T-cell (primary cell): ENCODE data around the gene IPO7. TPM values are rescaled to one million over a fixed set of nuclear protein-coding genes. Genes with fewer than 3 reads are reported as not detected.

Experiments
- ATAC-seq, 4 experiments: fragments of 200-7000 bp in 3 of 4; fragments of 150-1000 bp in 1 of 4; cut with Tn5 transposase; replicated peaks in 1 of 4; 1 replicate in 3 of 4; 2 replicates in 1 of 4; pipeline ENCODE4 v1.10.0; 2021; ENCODE audit warnings: moderate library complexity in 3 of 4, mild to moderate bottlenecking in 2 of 4, moderate number of reproducible peaks in 1 of 4
- CTCF ChIA-PET, 2 donors: fragments of 300-600 bp; sonication (Branson Sonifier 250); formaldehyde crosslinking; loops; one replicate each; lab custom pipeline; 2022; ENCODE audit warnings: antibody characterized with exemption in 2 of 2; lab: Charles Lee
- POLR2A ChIA-PET, 2 donors: fragments of 300-600 bp; sonication (Branson Sonifier 250); formaldehyde crosslinking; loops; one replicate each; lab custom pipeline; 2022; ENCODE audit warnings: antibody characterized with exemption in 2 of 2; lab: Charles Lee
- DNase-seq, 35 experiments: peaks; one replicate each; pipeline versions ENCODE4 v3.0.0 to v3.0.0-alpha.2; 2013 to 2023
- H3K27ac ChIP-seq: one replicate; pipeline ENCODE4 v1.5.1; 2013; ENCODE audit warnings: low read length
- H3K27me3 ChIP-seq, 2 experiments: replicated peaks in 1 of 2; 1 replicate in 1 of 2; 2 replicates in 1 of 2; pipeline versions ENCODE4 v1.6.1 to v1.7.0; 2013; ENCODE audit warnings: low read length in 1 of 2, mixed read lengths in 1 of 2; ENCODE audit not compliant: control insufficient read depth in 2 of 2, insufficient read depth in 2 of 2; ENCODE audit errors: extremely low read depth in 1 of 2
- H3K36me3 ChIP-seq, 2 donors: 1 replicate in 1 of 2; 2 replicates in 1 of 2; pipeline versions ENCODE4 v1.6.1 to v1.7.0; 2013; ENCODE audit warnings: low read length in 1 of 2; ENCODE audit not compliant: control insufficient read depth in 2 of 2, insufficient read depth in 1 of 2; ENCODE audit errors: extremely low read depth in 1 of 2
- H3K4me1 ChIP-seq, 2 experiments: 1 replicate in 1 of 2; 2 replicates in 1 of 2; pipeline versions ENCODE4 v1.6.1 to v1.7.0; 2013; ENCODE audit warnings: low read length in 2 of 2, mixed read lengths in 1 of 2; ENCODE audit not compliant: insufficient read depth in 2 of 2, control insufficient read depth in 1 of 2; ENCODE audit errors: extremely low read depth in 1 of 2
- H3K4me3 ChIP-seq, 2 donors: 1 replicate in 1 of 2; 2 replicates in 1 of 2; pipeline versions ENCODE4 v1.5.1 to v1.7.0; 2013; ENCODE audit warnings: mild to moderate bottlenecking in 2 of 2, low read length in 1 of 2, moderate library complexity in 1 of 2; ENCODE audit not compliant: control insufficient read depth in 1 of 2; ENCODE audit errors: extremely low read depth in 1 of 2
- H3K9me3 ChIP-seq: 2 replicates; pipeline ENCODE4 v1.7.0; 2013
- H3K27ac Mint-ChIP-seq, 2 donors: one replicate each; pipeline ENCODE4 v1.8.0; 2020 to 2021; ENCODE audit warnings: mild to moderate bottlenecking in 2 of 2, mixed read lengths in 2 of 2
- H3K27me3 Mint-ChIP-seq, 2 donors: one replicate each; pipeline ENCODE4 v1.8.0; 2021 to 2022; ENCODE audit warnings: mixed read lengths in 2 of 2
- H3K36me3 Mint-ChIP-seq: one replicate; pipeline ENCODE4 v1.8.0; 2021; ENCODE audit warnings: mixed read lengths
- H3K4me1 Mint-ChIP-seq, 3 donors: one replicate each; pipeline ENCODE4 v1.8.0; 2020 to 2022; ENCODE audit warnings: mixed read lengths in 3 of 3, mild to moderate bottlenecking in 1 of 3
- H3K4me3 Mint-ChIP-seq, 3 donors: one replicate each; pipeline ENCODE4 v1.8.0; 2020 to 2022; ENCODE audit warnings: mild to moderate bottlenecking in 3 of 3, mixed read lengths in 3 of 3, moderate library complexity in 3 of 3
- H3K9me3 Mint-ChIP-seq, 3 donors: one replicate each; pipeline ENCODE4 v1.8.0; 2020 to 2022; ENCODE audit warnings: mixed read lengths in 3 of 3
- WGBS: methylation state at CpG from one replicate; pipeline ENCODE4 v1.1.5; 2013; ENCODE audit warnings: missing lambda C conversion rate; ENCODE audit not compliant: insufficient coverage; 5-methylcytosine and 5-hydroxymethylcytosine counted together
- total RNA-seq, 35 experiments: library from RNA in 6 of 35; stranded (reverse) in 6 of 35; fragments of 120-200 nt in 1 of 35; gene quantifications; one replicate each; pipeline versions ENCODE4 v1.2.1 to v1.2.4 and lab custom pipeline; 2013 to 2026

IPO7 gene
- total RNA-seq, 5 donors from 2014 or later (not counting 1 experiment from before 2014, with no cell fraction given): 53.3 to 72.8 (median 61.2) TPM

DNA sequence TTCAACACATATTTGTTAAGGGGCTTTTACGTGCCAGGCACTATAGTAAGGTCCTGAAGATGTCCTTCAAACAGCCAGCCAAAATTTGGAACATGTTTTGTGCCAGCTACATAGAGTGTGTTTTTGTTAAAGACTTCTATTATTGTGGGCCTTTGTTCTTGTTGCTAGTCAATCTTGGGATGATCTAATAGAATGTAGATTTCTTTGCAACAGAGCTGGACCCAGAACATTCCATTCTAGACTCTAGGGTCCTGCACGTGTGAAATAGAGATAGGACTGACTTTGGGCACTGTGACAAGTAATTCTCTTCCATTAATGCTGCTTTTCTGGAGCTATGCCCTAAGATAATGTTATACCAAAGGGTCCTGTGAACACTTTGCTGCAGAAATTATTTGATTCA lies 16.9 kb upstream of the IPO7 start:
- H3K27ac ChIP-seq: no peak overlapping the region
- H3K36me3 ChIP-seq: no peaks in the 10 kb centered on the region
- CTCF ChIA-PET: interaction anchor here in 1 of 2 donors (0.6 kb wide), 1 partner anchor 164 kb away, joined by 3 read pairs; no protein-coding TSS in a partner anchor
- Mint-ChIP-seq H3K27ac (no peak overlapping the region), H3K27me3 (peaks cover 0 to 2% of the 10 kb centered on the region in 2 donors), H3K36me3 (no peaks in the 10 kb centered on the region), H3K9me3 (no peaks in the 10 kb centered on the region), H3K4me1 (peaks cover 0 to 20% (median 15%) of the 10 kb centered on the region in 3 donors), H3K4me3 (no peak overlapping the region)
- peaks cover 4 to 13% of the 10 kb centered on the region in 2 experiments for H3K4me1 ChIP-seq
- DNase-seq (no peak), ATAC-seq (no peak)
- H3K9me3 ChIP-seq: no peaks in the 10 kb centered on the region
- no peak overlapping the region for H3K4me3 ChIP-seq
- H3K27me3 ChIP-seq: no peaks in the 10 kb centered on the region
- WGBS: no CpG with 5 or more reads among the region's 2 CpGs
- POLR2A ChIA-PET: no interaction called here

DNA sequence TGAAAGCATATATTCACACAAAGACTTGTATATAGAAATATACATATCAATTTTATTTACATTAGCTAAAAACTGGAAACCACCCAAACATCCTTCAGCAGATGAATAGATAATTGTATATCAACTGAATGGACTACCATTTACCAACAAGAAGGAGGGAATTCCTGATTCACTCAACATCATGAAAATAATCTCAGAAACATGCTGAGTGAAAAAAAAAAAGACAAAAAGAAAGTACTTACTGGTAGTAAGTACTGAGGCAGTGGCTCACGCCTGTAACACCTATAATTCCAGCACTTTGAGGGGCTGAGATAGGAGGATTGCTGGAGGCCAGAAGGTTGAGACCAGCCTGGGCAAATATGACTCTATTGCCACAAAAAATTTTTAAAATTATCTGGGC lies 7.4 kb upstream of the IPO7 start:
- H3K36me3 ChIP-seq: no peaks in the 10 kb centered on the region
- H3K4me3 Mint-ChIP-seq: no peak overlapping the region
- ChIA-PET POLR2A (no interaction called here), CTCF (interaction anchor here (0.5 to 0.6 kb wide), 2 partner anchors 190 to 933 kb away, joined by 4 to 6 read pairs; no protein-coding TSS in a partner anchor)
- H3K27me3 ChIP-seq: no peaks in the 10 kb centered on the region
- no peak for DNase-seq
- H3K9me3 ChIP-seq: no peaks in the 10 kb centered on the region
- H3K4me3 ChIP-seq: no peak overlapping the region
- no peaks in the 10 kb centered on the region for H3K4me1 ChIP-seq
- H3K36me3 Mint-ChIP-seq: no peaks in the 10 kb centered on the region
- H3K4me1 Mint-ChIP-seq: no peaks in the 10 kb centered on the region
- H3K27me3 Mint-ChIP-seq: peaks cover 0 to 2% of the 10 kb centered on the region in 2 donors
- H3K9me3 Mint-ChIP-seq: no peaks in the 10 kb centered on the region
- no peak overlapping the region for H3K27ac Mint-ChIP-seq
- no peak overlapping the region for H3K27ac ChIP-seq
- WGBS: 83% methylated on average over 1 of the region's 1 CpG
- no peak for ATAC-seq

DNA sequence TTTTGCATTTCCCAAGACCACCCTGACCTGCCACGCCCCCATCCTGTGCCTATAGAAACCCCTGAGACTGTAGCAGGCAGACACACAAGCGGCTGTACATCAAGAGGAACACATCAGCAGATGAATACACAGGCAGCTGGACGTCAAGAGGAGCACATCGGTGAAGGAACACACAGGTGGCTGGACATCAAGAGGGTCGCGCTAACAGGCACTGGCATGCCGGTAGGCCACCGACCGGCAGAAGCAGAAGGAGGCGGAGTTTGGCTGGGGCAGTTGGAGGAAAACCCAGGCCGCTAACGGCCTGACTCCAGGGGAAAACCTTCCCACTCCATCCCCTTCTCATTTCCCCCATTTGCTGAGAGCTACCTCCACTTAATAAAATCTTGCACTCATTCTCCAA lies 5.4 kb upstream of the IPO7 start:
- no peaks in the 10 kb centered on the region for H3K27me3 ChIP-seq
- Mint-ChIP-seq H3K9me3 (no peaks in the 10 kb centered on the region), H3K4me3 (no peak overlapping the region), H3K27ac (no peak overlapping the region), H3K4me1 (peaks cover 1 to 2% (median 2%) of the 10 kb centered on the region in 3 donors), H3K27me3 (no peaks in the 10 kb centered on the region), H3K36me3 (no peaks in the 10 kb centered on the region)
- H3K4me3 ChIP-seq: no peak overlapping the region
- H3K9me3 ChIP-seq: no peaks in the 10 kb centered on the region
- WGBS: 91% methylated on average over 9 of the region's 12 CpGs
- POLR2A ChIA-PET: interaction anchor here in 1 of 2 donors (0.6 kb wide), 1 partner anchor 185 kb away, joined by 4 read pairs; no protein-coding TSS in a partner anchor
- no peak overlapping the region for H3K27ac ChIP-seq
- CTCF ChIA-PET: no interaction called here
- ATAC-seq: no peak
- H3K36me3 ChIP-seq: no peaks in the 10 kb centered on the region
- no peak for DNase-seq
- peaks cover 0 to under 1% of the 10 kb centered on the region in 2 experiments for H3K4me1 ChIP-seq

DNA sequence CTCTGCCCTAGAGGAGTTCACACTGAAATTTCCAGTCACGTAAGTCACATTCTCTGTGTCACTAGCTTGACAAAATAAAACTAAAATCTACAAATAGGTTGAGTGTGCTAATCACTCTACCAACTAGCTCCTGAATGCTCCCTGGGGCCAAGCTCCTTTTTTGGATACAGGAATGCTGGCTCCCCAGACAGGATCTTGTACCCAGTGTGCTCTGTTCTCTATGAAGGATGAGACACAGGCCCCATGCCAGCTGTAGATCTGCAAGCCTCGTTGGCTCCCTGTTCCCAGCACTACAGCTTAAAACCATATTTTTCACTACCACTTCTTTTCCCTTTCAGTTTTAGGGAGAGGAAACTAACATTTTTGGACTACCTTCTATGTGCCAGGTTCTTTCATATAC lies 3.7 kb upstream of the IPO7 start:
- CTCF ChIA-PET: no interaction called here
- no peaks in the 10 kb centered on the region for H3K36me3 Mint-ChIP-seq

DNA sequence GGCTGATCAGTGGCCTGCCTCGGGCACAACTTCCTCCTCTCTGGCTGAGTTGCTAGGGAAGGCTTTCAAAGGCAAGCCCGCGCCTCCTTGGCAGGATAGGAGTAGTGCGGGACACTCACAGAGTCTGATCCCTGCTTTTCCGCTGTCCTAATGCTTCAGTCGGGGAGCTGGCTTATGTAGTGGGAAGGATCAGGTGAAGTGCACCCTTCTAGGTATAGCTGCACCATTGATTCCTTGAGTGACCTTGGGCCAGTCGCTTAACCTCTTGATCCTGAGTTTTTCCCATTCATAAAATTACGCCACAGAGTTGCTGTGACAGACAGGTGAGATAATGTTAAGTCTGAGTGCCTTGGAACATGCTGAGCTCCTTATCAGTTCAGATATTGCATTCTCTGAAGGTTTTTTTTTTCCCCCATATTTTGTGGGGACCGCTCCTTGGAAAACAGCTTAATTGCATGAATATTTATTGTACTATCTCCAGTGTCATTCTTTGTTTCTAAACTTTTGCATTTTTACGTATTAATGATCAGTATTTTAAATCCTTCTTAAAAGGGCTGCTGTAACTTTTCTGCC lies 961 bp downstream of the IPO7 start:
- Histone ChIP-seq H3K4me1 (peaks cover 15 to 26% of the 10 kb centered on the region in 2 experiments), H3K36me3 (no peaks in the 10 kb centered on the region), H3K27ac (no peak overlapping the region), H3K4me3 (peak overlapping the region; percentile 76 to 82), H3K27me3 (peaks cover 0 to 2% of the 10 kb centered on the region in 2 experiments), H3K9me3 (no peaks in the 10 kb centered on the region)
- ATAC-seq (no peak), DNase-seq (peak in 2 of 35 experiments; percentile 6 to 7)
- peaks cover 43 to 45% (median 44%) of the 10 kb centered on the region in 3 donors for H3K4me1 Mint-ChIP-seq
- no peaks in the 10 kb centered on the region for H3K9me3 Mint-ChIP-seq
- CTCF ChIA-PET: interaction anchor here (0.6 to 2.2 kb wide), 9 partner anchors 9 to 1156 kb away, joined by 3 to 7 read pairs (median 4); partner anchors contain the start of genes RNF141 (in 1 of the 2) and ZNF143 (in 1 of the 2)
- peaks cover 6% of the 10 kb centered on the region for H3K36me3 Mint-ChIP-seq
- H3K4me3 Mint-ChIP-seq: peak overlapping the region; percentile 93 to 96 (median 93)
- 0% methylated on average over 4 of the region's 10 CpGs for WGBS
- no peaks in the 10 kb centered on the region for H3K27me3 Mint-ChIP-seq
- POLR2A ChIA-PET: interaction anchor here (0.5 to 1.5 kb wide), 11 partner anchors 9 to 176 kb away, joined by 3 to 8 read pairs (median 3); partner anchors contain the start of gene ZNF143 (in 1 of the 2)
- peak overlapping the region; percentile 84 to 90 for H3K27ac Mint-ChIP-seq

More for the DNA sequence above, 3.7 kb upstream of the IPO7 start:
- DNase-seq: no peak
- Mint-ChIP-seq H3K27me3 (no peaks in the 10 kb centered on the region), H3K4me3 (no peak overlapping the region), H3K9me3 (no peaks in the 10 kb centered on the region), H3K4me1 (peaks cover 13 to 15% (median 14%) of the 10 kb centered on the region in 3 donors), H3K27ac (no peak overlapping the region)
- Histone ChIP-seq H3K27ac (no peak overlapping the region), H3K36me3 (no peaks in the 10 kb centered on the region), H3K4me3 (no peak overlapping the region), H3K27me3 (peaks cover 0 to 2% of the 10 kb centered on the region in 2 experiments), H3K4me1 (peaks cover 3 to 12% of the 10 kb centered on the region in 2 experiments), H3K9me3 (no peaks in the 10 kb centered on the region)
- POLR2A ChIA-PET: no interaction called here
- no peak for ATAC-seq
- no CpG with 5 or more reads among the region's 2 CpGs for WGBS

DNA sequence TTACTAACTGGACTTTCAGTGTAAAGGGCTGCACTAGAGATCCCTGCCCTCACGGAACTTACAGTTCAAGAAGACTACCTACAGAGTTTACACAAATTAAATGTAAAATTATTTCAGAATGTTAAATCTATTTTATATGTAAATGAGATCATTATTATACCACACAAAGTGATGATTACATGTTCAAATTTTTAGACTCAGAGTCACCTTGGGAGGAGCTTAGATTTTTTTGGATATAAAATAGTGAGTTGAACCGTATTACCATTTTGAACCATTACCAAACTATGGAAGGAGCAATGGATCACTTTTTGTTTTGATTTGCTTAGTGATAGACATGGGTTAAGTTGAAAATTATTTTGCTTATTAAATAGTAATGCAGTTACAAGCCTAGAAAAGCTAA lies 1.6 kb downstream of the IPO7 start:
- peak overlapping the region; percentile 93 to 96 (median 93) for H3K4me3 Mint-ChIP-seq
- H3K4me1 Mint-ChIP-seq: peaks cover 43 to 47% (median 45%) of the 10 kb centered on the region in 3 donors
- no peak overlapping the region for H3K27ac Mint-ChIP-seq
- Histone ChIP-seq H3K27ac (no peak overlapping the region), H3K36me3 (no peaks in the 10 kb centered on the region), H3K27me3 (peaks cover 0 to 2% of the 10 kb centered on the region in 2 experiments), H3K9me3 (no peaks in the 10 kb centered on the region), H3K4me3 (no peak overlapping the region), H3K4me1 (peaks cover 15 to 28% of the 10 kb centered on the region in 2 experiments)
- POLR2A ChIA-PET: interaction anchor here (0.5 to 1.3 kb wide), 8 partner anchors 9 to 177 kb away, joined by 3 to 8 read pairs (median 4); partner anchors contain the start of gene ZNF143 (in 1 of the 2)
- H3K36me3 Mint-ChIP-seq: peaks cover 6% of the 10 kb centered on the region
- no peaks in the 10 kb centered on the region for H3K27me3 Mint-ChIP-seq
- CTCF ChIA-PET: interaction anchor here (0.7 to 2.2 kb wide), 8 partner anchors 9 to 1155 kb away, joined by 3 to 7 read pairs (median 4); partner anchors contain the start of genes RNF141 (in 1 of the 2) and ZNF143 (in 1 of the 2)
- no peak for ATAC-seq
- no CpG with 5 or more reads among the region's 2 CpGs for WGBS
- H3K9me3 Mint-ChIP-seq: no peaks in the 10 kb centered on the region
- no peak for DNase-seq
